ENCODE results near the gene EIF3A. TPM values are rescaled to one million over a fixed set of nuclear protein-coding genes. Genes with fewer than 3 reads are reported as not detected.

The EIF3A gene
- total and polyA plus RNA-seq, 9 of the 15 experiments (the other 6 are each of a cell fraction or from before 2014, with no cell fraction given), result 19.6 to 163 (median 102) TPM

DNA sequence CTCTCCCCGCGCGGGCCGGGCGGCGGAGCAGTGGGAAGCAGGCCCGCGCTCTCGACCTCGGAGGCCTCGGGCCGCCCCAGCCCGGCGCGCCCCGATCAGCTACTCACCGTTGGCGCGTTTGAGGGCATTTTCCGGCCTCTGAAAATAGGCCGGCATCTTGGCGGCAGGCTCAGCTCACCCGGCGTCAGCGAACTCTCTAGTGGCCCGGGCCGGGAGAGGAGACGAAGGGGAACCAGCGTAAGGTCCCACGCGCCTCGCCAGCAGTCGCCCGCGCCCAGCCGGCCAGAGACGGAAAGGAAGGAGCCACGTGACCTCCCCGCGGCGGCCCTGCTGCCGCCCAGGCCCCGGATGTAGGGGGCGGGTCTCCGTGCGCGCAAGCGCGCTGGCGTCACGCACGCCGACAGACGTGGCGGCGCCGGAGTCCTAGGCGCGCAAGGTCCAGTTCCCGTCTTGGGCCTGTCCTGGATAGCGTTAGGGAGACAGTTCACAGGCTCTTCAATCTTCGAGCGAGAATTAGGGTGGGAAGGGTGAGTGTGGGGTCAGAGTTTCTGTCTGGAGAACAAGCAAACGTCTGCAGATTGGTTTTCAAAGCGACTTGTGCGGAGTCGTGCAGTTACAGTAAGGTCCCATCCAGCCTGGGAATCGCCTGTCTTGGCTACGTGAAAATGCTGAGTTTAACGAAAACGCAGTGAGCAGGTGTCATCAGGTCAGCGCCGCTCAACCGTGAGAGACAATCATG lies at the start of gene EIF3A (continued):
- TF ChIP-seq ZNF766 (CRISPR knock-in tag; conservative IDR thresholded peaks at IDR 0.05) (peak; percentile 67; the same call in 1 of the 2 replicates), L3MBTL2 (IDR thresholded peaks at IDR 0.05) (peak; percentile 93), NONO (IDR thresholded peaks at IDR 0.05; ENCODE audit: low read depth in 2 of 2, low read length in 1 of 2) (0 out of 4 replicates have a peak, but pooled peaks of 1 of the 2 experiments have one; percentile 36), FOXK2 (conservative IDR thresholded peaks at IDR 0.05 in 1 of 2, IDR thresholded peaks at IDR 0.05 in 1 of 2; ENCODE audit: low read depth in 2 of 2) (peak in 1 of 2 experiments; percentile 41; a peak in 2 of 4 replicates), NR2C1 (IDR thresholded peaks at IDR 0.05) (no peak), NR2C1 (tag; IDR thresholded peaks at IDR 0.05) (no peak), NEUROD1 (IDR thresholded peaks at IDR 0.05; ENCODE audit: borderline replicate concordance, low read depth, low read length, partially characterized antibody) (peak; percentile 28), CREM (IDR thresholded peaks at IDR 0.05; ENCODE audit: low read depth) (peak; percentile 73; the same call in 1 of the 2 replicates), MYC (IDR thresholded peaks at IDR 0.05; ENCODE audit: low read depth, low read length) (peak; percentile 95), MYC (CRISPR knock-in tag; IDR thresholded peaks at IDR 0.05; ENCODE audit: borderline replicate concordance, low read depth) (no peak), MEIS2 (IDR thresholded peaks at IDR 0.05; ENCODE audit: partially characterized antibody) (peak; percentile 55), ZZZ3 (IDR thresholded peaks at IDR 0.05) (no peak; the same call in 1 of the 2 replicates), TEAD2 (tag; IDR thresholded peaks at IDR 0.05) (no peak), GABPA (tag; conservative IDR thresholded peaks at IDR 0.05; ENCODE audit: low read depth) (peak; percentile 38), MAFK (IDR thresholded peaks at IDR 0.05; ENCODE audit: low read length) (peak; percentile 40; the same call in 1 of the 2 replicates), SUPT5H (IDR thresholded peaks at IDR 0.05) (peak; percentile 93), MAFG (tag; conservative IDR thresholded peaks at IDR 0.05) (peak; percentile 46), NR2C2 (CRISPR knock-in tag; IDR thresholded peaks at IDR 0.05) (no peak), NR2C2 (tag; IDR thresholded peaks at IDR 0.05) (peak; percentile 35; the same call in 1 of the 2 replicates), ZNF124 (CRISPR knock-in tag; IDR thresholded peaks at IDR 0.05) (no peak), RAD21 (CRISPR knock-in tag; conservative IDR thresholded peaks at IDR 0.05 in 1 of 2, IDR thresholded peaks at IDR 0.05 in 1 of 2) (0 out of 4 replicates have a peak, but pooled peaks of 1 of the 2 experiments have one; percentile 2)
- TF ChIP-seq, protein P1, sequence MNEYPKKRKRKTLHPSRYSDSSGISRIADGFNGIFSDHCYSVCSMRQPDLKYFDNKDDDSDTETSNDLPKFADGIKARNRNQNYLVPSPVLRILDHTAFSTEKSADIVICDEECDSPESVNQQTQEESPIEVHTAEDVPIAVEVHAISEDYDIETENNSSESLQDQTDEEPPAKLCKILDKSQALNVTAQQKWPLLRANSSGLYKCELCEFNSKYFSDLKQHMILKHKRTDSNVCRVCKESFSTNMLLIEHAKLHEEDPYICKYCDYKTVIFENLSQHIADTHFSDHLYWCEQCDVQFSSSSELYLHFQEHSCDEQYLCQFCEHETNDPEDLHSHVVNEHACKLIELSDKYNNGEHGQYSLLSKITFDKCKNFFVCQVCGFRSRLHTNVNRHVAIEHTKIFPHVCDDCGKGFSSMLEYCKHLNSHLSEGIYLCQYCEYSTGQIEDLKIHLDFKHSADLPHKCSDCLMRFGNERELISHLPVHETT (CRISPR knock-in tag; conservative IDR thresholded peaks at IDR 0.05 in 1 of 2, IDR thresholded peaks at IDR 0.05 in 1 of 2), result peak in 1 of 2 experiments; percentile 61; a peak in 1 of 4 replicates
- TF ChIP-seq, protein P2, sequence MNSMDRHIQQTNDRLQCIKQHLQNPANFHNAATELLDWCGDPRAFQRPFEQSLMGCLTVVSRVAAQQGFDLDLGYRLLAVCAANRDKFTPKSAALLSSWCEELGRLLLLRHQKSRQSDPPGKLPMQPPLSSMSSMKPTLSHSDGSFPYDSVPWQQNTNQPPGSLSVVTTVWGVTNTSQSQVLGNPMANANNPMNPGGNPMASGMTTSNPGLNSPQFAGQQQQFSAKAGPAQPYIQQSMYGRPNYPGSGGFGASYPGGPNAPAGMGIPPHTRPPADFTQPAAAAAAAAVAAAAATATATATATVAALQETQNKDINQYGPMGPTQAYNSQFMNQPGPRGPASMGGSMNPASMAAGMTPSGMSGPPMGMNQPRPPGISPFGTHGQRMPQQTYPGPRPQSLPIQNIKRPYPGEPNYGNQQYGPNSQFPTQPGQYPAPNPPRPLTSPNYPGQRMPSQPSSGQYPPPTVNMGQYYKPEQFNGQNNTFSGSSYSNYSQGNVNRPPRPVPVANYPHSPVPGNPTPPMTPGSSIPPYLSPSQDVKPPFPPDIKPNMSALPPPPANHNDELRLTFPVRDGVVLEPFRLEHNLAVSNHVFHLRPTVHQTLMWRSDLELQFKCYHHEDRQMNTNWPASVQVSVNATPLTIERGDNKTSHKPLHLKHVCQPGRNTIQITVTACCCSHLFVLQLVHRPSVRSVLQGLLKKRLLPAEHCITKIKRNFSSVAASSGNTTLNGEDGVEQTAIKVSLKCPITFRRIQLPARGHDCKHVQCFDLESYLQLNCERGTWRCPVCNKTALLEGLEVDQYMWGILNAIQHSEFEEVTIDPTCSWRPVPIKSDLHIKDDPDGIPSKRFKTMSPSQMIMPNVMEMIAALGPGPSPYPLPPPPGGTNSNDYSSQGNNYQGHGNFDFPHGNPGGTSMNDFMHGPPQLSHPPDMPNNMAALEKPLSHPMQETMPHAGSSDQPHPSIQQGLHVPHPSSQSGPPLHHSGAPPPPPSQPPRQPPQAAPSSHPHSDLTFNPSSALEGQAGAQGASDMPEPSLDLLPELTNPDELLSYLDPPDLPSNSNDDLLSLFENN (IDR thresholded peaks at IDR 0.05; ENCODE audit: low read depth in 2 of 2, low read length in 2 of 2), result no peak

All from K562 (cell line).